OCI-LY1 (cell line): Measurements from ENCODE around the gene CBR3.

Experiments
- EZH2 ChIP-seq: fragments of 200-600 bp; sonication (generic), shearing (Covaris generic); IDR thresholded peaks from 2 replicates; pipeline ENCODE4 v1.8.0; 2017; ENCODE audit warnings: borderline replicate concordance, mixed run types, mild to moderate bottlenecking, antibody characterized with exemption, low read length, moderate library complexity, mixed read lengths
- TF ChIP-seq, protein P1 (sequence below): fragments of 200-600 bp; sonication (generic), shearing (Covaris generic); IDR thresholded peaks from 2 replicates; pipeline ENCODE4 v1.5.1; 2017; ENCODE audit warnings: mild to moderate bottlenecking, antibody characterized with exemption, low read length, moderate library complexity, mixed read lengths

DNA sequence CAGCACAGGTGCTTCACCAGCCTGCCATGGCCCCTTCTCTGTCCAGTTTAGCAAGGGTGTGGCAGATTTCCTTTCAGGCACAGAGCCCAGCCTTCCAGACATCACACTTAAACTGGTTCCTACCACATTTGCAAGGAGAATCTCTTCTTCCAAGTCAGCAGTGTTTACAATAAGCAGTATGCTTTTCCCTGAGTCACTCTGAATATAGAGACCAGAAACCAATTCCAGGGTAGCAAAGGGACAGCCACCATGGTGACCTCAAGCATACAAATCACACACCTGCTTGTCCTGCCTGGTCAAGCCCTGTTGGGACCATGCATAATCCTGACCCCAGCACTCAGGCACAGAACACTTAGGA lies 8.7 kb upstream of the CBR3 start:
- TF ChIP-seq, protein P1, sequence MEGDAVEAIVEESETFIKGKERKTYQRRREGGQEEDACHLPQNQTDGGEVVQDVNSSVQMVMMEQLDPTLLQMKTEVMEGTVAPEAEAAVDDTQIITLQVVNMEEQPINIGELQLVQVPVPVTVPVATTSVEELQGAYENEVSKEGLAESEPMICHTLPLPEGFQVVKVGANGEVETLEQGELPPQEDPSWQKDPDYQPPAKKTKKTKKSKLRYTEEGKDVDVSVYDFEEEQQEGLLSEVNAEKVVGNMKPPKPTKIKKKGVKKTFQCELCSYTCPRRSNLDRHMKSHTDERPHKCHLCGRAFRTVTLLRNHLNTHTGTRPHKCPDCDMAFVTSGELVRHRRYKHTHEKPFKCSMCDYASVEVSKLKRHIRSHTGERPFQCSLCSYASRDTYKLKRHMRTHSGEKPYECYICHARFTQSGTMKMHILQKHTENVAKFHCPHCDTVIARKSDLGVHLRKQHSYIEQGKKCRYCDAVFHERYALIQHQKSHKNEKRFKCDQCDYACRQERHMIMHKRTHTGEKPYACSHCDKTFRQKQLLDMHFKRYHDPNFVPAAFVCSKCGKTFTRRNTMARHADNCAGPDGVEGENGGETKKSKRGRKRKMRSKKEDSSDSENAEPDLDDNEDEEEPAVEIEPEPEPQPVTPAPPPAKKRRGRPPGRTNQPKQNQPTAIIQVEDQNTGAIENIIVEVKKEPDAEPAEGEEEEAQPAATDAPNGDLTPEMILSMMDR: no peak
- no peak for TF ChIP-seq EZH2
